22Rv1 (cell line): ENCODE measurements around the gene CHMP2A.
A peak's percentile ranks its signal among the peaks of the same experiment; 100 is the strongest.

Experiments
- H3K27ac ChIP-seq: fragments of 450-650 bp; 2 replicates; pipeline ENCODE4 v1.5.1; 2017
- ZFX ChIP-seq: fragments of 450-650 bp; IDR thresholded peaks from 2 replicates; pipeline ENCODE4 v1.6.1; 2017; ENCODE audit warnings: antibody characterized with exemption, borderline replicate concordance
- TF ChIP-seq, protein P1 (sequence below): fragments of 450-650 bp; IDR thresholded peaks from 2 replicates; pipeline ENCODE4 v1.5.1; 2017; ENCODE audit warnings: mild to moderate bottlenecking

CHMP2A gene

DNA sequence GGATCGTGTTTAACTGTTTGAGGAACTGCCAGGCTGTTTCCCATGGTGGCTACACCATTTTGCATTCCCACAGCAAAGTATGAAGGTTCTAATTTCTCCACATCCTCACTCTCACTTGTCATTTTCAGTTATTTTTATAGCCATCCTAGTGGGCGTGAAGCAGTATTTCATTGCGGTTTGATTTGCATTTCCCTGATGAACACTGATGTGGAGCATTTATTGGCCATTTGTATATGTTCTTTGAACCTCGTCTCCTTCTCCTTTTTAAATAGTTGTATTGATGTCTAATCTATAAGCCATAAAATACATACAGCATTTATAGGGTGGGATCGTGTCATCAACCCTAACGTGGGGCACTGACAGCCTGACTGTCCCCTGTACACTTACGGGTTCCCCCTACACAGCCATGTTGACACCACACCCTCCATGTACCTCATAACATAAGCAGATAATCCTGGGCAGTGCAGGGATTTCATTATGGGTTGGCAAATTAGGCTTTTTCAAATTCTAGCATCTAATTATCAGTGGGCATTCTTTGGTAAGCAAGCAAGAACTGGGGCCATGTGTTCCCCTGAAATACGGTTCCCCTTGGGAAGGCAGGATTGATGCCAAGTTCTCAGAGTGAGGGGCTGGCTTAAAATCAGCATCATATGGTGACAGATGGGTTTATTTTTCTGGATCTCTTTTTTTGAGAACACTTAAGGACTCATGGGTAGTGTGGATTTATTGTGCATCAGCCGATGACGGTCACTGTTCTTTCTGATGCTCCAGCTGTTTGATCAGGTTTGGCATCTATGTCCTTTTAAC, 23.7 kb downstream of the CHMP2A start:
- TF ChIP-seq ZFX, result no peak
- TF ChIP-seq, protein P1, sequence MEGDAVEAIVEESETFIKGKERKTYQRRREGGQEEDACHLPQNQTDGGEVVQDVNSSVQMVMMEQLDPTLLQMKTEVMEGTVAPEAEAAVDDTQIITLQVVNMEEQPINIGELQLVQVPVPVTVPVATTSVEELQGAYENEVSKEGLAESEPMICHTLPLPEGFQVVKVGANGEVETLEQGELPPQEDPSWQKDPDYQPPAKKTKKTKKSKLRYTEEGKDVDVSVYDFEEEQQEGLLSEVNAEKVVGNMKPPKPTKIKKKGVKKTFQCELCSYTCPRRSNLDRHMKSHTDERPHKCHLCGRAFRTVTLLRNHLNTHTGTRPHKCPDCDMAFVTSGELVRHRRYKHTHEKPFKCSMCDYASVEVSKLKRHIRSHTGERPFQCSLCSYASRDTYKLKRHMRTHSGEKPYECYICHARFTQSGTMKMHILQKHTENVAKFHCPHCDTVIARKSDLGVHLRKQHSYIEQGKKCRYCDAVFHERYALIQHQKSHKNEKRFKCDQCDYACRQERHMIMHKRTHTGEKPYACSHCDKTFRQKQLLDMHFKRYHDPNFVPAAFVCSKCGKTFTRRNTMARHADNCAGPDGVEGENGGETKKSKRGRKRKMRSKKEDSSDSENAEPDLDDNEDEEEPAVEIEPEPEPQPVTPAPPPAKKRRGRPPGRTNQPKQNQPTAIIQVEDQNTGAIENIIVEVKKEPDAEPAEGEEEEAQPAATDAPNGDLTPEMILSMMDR, result no peak
- no peak overlapping the region for H3K27ac ChIP-seq

DNA sequence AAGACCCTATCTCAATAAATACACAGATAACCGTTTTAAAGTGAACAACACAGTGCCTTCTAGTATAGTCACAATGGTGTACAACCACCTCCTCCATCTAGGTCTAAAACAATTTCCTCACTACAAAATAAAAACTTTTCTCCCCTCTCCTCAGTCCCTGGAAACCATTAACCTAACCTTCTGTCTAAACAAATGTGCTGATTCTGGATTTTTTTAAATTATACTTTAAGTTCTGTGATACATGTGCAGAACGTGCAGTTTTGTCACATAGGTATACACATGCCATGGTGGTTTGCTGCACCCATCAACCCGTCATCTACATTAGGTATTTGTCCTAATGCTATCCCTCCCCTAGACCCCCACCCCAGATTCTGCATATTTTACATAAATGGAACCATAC, 25.5 kb downstream of the CHMP2A start:
- no peak overlapping the region for H3K27ac ChIP-seq
- TF ChIP-seq, protein P1, result no peak
- no peak for TF ChIP-seq ZFX

DNA sequence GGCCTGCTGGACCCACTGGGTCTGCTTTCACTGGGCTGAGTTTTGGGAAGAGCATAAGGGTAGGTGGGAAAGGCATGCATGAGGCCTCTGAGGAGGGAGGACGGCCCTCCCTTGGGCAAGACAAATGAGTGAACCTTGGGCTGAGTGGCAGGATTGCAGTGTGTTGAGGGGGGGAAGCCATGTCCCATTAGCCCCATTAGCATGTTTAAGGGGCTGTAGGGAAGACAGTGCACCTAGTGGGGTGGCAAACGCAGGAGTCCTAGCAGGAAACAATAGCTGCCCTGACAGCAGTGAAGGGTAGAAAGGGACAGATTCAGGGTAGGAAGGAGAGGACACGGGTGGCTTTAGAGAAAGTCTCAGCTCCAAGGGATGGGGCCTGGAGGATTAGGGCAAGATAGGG, 32.2 kb downstream of the CHMP2A start:
- TF ChIP-seq ZFX, result no peak
- TF ChIP-seq, protein P1, result no peak

DNA sequence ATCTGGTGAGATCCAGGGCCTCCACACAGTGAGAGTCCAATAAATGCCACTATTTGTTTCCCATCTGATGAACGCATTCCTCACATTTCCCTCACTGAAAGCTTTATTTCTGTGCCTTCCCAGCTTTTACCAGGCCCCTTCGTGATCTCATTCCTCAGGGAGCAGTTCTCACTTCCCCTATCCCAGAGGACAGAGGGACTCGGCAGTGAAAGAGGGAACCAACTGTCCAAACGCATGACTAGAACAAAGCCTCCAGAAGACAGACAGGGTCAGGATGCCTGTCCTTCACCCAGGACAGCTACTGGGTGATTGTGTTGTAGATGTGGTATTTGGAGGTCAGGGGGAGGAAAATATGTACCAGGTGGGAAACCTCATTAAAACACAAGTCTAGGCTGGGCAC, 33.3 kb downstream of the CHMP2A start:
- peak overlapping the region; percentile 98 for H3K27ac ChIP-seq
- TF ChIP-seq, protein P1, result no peak
- no peak for TF ChIP-seq ZFX

More for the DNA sequence above, 32.2 kb downstream of the CHMP2A start:
- H3K27ac ChIP-seq, result no peak overlapping the region

DNA sequence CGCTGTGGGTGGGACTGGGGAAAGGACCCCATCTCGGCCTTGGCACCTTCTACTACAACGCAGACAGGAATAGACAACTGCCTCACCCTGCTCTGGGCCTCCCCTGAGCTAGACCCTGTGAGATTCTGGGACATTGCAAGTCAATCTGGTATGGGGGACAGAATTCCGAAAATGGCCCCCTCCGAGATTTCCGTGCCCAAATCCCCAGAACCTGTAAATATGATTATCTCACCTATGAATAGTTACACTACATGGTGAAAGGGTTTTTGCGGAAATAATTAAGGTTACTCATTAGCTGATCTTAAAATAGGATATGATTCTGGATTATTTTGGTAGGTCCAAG, 34.7 kb downstream of the CHMP2A start:
- no peak for TF ChIP-seq ZFX
- TF ChIP-seq, protein P1, result no peak
- H3K27ac ChIP-seq, result peak overlapping the region; percentile 98

DNA sequence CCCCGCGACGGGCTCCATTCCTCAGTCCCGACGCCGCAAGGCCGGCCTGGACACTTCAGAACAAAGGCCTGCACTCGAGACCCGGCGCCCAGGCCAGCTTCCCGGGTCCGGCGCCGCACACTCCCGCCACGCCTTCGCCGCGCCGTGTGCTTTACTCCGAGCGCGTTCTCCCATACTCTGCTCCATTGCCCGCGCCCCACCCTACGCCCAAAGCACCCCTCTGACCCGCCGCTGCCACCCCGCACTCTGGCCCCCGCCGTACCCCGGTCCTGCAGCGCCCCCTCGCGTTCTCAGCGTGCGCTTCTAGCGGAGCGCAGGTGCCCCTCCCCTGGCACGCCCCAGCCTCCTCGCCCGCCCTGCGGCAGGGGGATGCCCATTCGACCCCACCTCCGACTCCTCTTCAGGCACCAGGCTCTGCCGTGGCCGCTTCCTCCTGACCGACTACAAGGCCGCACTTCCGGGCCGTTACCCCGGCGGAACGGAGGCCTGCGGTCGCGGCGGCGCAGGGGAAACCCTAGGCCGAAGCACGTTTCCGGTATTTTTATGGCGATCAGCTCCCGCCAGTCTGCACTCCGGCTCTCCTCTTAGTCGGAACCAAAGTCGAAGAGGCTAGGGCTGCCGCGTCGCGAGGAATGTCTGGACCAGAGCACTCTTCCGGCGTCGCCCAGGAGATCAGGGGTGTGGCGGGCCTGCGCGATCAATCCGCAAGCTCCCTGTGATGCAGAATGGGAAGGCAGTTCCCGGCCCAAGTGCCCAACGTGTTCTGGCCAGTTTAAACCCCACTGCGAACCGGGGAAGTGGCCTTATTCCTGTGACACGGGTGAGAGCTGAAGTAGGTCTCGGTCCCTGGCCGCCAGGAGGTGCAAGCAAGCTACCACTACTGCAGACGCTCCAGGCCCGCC, 35.3 kb downstream of the CHMP2A start, which contains the start of gene ZBTB45:
Gene ZBTB45, minus strand, starts transcription at position 456 of the 902 bp plus-strand sequence. CDS start 2,137 bp downstream, outside the sequence.
- H3K27ac ChIP-seq, result peak within 1 kb of the TSS; percentile 98
- no peak for TF ChIP-seq ZFX
- TF ChIP-seq, protein P1, result peak; percentile 81

DNA sequence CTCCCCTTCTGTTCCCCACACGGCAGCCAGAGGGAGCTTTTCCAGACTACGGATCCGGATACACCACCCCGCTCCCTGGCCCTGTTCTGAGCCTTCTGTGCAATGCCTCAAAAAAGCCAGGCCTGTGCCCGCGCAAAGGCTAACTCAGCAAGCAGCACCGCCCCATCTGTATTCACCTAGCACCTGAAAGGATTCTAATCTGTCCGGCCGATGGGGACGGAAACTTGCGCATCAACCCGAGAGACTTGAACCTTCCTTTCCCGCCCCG, 35.9 kb downstream of the CHMP2A start:
- peak overlapping the region; percentile 98 for H3K27ac ChIP-seq
- no peak for TF ChIP-seq ZFX
- TF ChIP-seq, protein P1, result no peak
